Aorta (tissue), 5 donors: ENCODE measurements around the gene AMBP. TPM values are rescaled to one million over a fixed set of nuclear protein-coding genes. Genes with fewer than 3 reads are reported as not detected.

Experiments used
- ATAC-seq: fragments of 200-7000 bp; cut with Tn5 transposase; one replicate; pipeline ENCODE4 v1.9.1; 2022; ENCODE audit warnings: moderate library complexity; ENCODE audit not compliant: low FRiP score
- DNase-seq, 2 donors: peaks; one replicate each; pipeline ENCODE4 v3.0.0-alpha.2; 2020
- H3K27ac ChIP-seq, 2 donors: one replicate each; pipeline ENCODE4 v1.5.1; 2013; ENCODE audit warnings: low read length in 2 of 2, mild to moderate bottlenecking in 2 of 2, moderate library complexity in 2 of 2, control low read depth in 1 of 2, inconsistent platforms in 1 of 2, low read depth in 1 of 2
- H3K27me3 ChIP-seq, 2 donors: one replicate each; pipeline ENCODE4 v1.6.1; 2013; ENCODE audit warnings: control low read depth in 1 of 2, low read length in 1 of 2, mild to moderate bottlenecking in 1 of 2, moderate library complexity in 1 of 2; ENCODE audit not compliant: insufficient read depth in 2 of 2, control insufficient read depth in 1 of 2
- H3K36me3 ChIP-seq, 2 donors: one replicate each; pipeline ENCODE4 v1.6.1; 2013; ENCODE audit warnings: control low read depth in 1 of 2, low read length in 1 of 2, mild to moderate bottlenecking in 1 of 2; ENCODE audit not compliant: insufficient read depth in 2 of 2, control insufficient read depth in 1 of 2
- H3K4me1 ChIP-seq, 2 donors: one replicate each; pipeline ENCODE4 v1.6.1; 2013; ENCODE audit warnings: low read length in 2 of 2, control low read depth in 1 of 2, mild to moderate bottlenecking in 1 of 2, moderate library complexity in 1 of 2; ENCODE audit not compliant: insufficient read depth in 2 of 2, control insufficient read depth in 1 of 2
- H3K4me3 ChIP-seq, 2 donors: one replicate each; pipeline ENCODE4 v1.5.1; 2013; ENCODE audit warnings: low read length in 2 of 2, control low read depth in 1 of 2, mild to moderate bottlenecking in 1 of 2
- H3K9me3 ChIP-seq: one replicate; pipeline ENCODE4 v1.6.1; 2013; ENCODE audit warnings: mild to moderate bottlenecking, low read length; ENCODE audit not compliant: control insufficient read depth
- WGBS, 2 donors: extraction: QIAGEN DNeasy Blood & Tissue Kit; methylation state at CpG; one replicate each; pipeline ENCODE4 v1.1.7; 2013; 5-methylcytosine and 5-hydroxymethylcytosine counted together
- intact Hi-C, 2 donors: fragments of 100-400 bp; cut with DNase I; formaldehyde crosslinking; loops; one replicate each; pipeline versions ENCODE4 v1.14.2 to v1.15.0; 2022
- polyA plus RNA-seq, 2 donors: library from polyadenylated mRNA; stranded (reverse); fragments of 200-250 nt; gene quantifications; one replicate each; pipeline ENCODE4 v1.2.3, GENCODE V29; 2013
- total RNA-seq, 2 donors: library from RNA; stranded (reverse); fragmentation: NEBNext Ultra II Directional; extraction: Animal tissue kit (Norgen Biotek cat#: 25700); gene quantifications; one replicate each; pipeline ENCODE4 v1.2.1, GENCODE V29; 2021
- donor health status: healthy with polysubstance abuse.
- donor health status: Bipolar disorder and iron deficiency.
- donor health status: DM: no; HTN: no; CAD: no.
- donor health status: DM: no; HTN: no; CAD: no.
- donor health status: DM: yes; HTN: yes; CAD: no.

Gene AMBP
- total and polyA plus RNA-seq, 4 donors = 0.50 TPM; not detected in 3

- H3K27ac ChIP-seq = no peak overlapping the region
- DNase-seq (no peak), ATAC-seq (no peak)
- H3K4me1 ChIP-seq = no peaks in the 10 kb centered on the region
- H3K4me3 ChIP-seq = no peak overlapping the region
- no peaks in the 10 kb centered on the region for H3K36me3 ChIP-seq
- peaks cover 2% of the 10 kb centered on the region for H3K9me3 ChIP-seq
- intact Hi-C loops = no loop called here
- no peaks in the 10 kb centered on the region for H3K27me3 ChIP-seq
Measured at GRCh38 chr9:114102484-114102883, 24.4 kb upstream of the AMBP start.

DNA sequence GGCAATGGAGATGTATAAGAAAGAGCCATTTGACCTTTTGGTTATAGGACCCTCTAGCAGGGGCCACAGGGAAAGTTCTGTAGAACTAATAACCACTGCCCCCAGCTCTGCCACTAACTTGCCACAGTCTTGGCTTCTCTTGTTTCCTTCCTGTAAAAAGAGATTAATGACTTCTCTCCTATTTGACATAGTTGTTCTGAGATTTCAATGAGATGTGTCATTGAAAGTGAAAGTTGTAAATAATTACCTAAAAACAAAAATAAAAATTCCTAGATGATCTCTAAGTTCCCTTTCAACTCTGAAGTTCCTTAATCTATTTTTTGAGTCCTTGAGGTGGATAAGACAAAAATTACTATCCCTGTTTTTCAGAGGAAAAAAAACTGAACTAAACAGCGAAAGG, 22.4 kb upstream of the AMBP start:
- intact Hi-C loops = no loop called here
- Histone ChIP-seq H3K4me3 (no peak overlapping the region), H3K9me3 (peaks cover 2% of the 10 kb centered on the region), H3K27ac (no peak overlapping the region), H3K36me3 (no peaks in the 10 kb centered on the region), H3K4me1 (no peaks in the 10 kb centered on the region), H3K27me3 (no peaks in the 10 kb centered on the region)
- 89 to 93% methylated on average over 1 of the region's 1 CpG for WGBS, 2 donors
- DNase-seq (peak in 1 of 2 donors; percentile 16), ATAC-seq (no peak)

GRCh38 chr9:114099669-114100270, 21.7 kb upstream of the AMBP start:
- H3K36me3 ChIP-seq = no peaks in the 10 kb centered on the region
- no peaks in the 10 kb centered on the region for H3K4me1 ChIP-seq
- no peak overlapping the region for H3K4me3 ChIP-seq
- WGBS, 2 donors = 82 to 87% methylated on average over 2 of the region's 2 CpGs
- no peak overlapping the region for H3K27ac ChIP-seq
- intact Hi-C loops = no loop called here
- no peaks in the 10 kb centered on the region for H3K27me3 ChIP-seq
- DNase-seq (peak in 1 of 2 donors; percentile 15), ATAC-seq (no peak)
- peaks cover 2% of the 10 kb centered on the region for H3K9me3 ChIP-seq

DNA sequence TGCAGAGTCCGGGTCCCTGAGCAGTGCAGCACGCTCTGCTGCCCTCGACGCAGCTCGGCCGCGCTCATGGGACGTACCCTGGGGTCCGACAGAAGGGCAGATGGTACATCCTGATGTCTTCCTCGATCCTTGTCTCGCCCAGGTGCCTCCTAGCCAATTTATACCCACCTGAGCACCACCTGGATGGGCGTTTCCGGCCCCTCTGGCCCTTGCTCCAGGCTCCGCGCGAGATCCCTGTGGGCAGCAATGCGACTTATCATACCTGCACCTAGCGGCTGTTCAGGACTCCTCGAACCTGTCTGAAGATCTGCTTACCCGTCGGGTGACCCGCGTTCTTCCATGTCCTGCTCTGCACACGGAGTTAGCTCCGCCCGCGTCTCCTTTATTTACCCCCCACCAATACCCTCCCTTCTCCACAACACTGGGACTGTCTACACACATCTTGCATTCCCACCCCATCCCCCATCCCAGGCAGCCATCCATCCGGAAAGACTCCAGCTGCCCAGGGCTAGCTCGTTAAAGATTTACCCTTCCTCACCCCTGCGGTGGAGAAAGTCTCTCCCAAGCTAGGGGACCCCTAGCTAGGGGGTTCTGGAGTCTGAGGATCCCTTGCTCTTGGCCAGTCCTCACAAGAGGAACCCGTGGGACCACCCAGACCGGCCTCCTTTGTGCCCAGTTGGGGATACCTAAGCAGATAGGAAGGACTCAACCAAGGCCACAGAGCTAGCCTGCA, 21.0 kb upstream of the AMBP start, which contains the start of gene KIF12:
Gene KIF12, minus strand, starts transcription at position 357 of the 733 bp plus-strand sequence. Its CDS starts 16 bp downstream, at position 341.
- DNase-seq (no peak), ATAC-seq (peak; percentile 19)
- no peaks in the 10 kb centered on the region for H3K4me1 ChIP-seq
- H3K4me3 ChIP-seq = peak within 1 kb of the TSS; percentile 15 to 51
- H3K27ac ChIP-seq = no peak within 1 kb of the TSS
- no peaks in the 10 kb centered on the region for H3K27me3 ChIP-seq
- intact Hi-C loops = no loop called here
- 44 to 47% methylated on average over 32 of the region's 32 CpGs for WGBS, 2 donors
- H3K36me3 ChIP-seq = no peaks in the 10 kb centered on the region
- peaks cover 2% of the 10 kb centered on the region for H3K9me3 ChIP-seq

DNA sequence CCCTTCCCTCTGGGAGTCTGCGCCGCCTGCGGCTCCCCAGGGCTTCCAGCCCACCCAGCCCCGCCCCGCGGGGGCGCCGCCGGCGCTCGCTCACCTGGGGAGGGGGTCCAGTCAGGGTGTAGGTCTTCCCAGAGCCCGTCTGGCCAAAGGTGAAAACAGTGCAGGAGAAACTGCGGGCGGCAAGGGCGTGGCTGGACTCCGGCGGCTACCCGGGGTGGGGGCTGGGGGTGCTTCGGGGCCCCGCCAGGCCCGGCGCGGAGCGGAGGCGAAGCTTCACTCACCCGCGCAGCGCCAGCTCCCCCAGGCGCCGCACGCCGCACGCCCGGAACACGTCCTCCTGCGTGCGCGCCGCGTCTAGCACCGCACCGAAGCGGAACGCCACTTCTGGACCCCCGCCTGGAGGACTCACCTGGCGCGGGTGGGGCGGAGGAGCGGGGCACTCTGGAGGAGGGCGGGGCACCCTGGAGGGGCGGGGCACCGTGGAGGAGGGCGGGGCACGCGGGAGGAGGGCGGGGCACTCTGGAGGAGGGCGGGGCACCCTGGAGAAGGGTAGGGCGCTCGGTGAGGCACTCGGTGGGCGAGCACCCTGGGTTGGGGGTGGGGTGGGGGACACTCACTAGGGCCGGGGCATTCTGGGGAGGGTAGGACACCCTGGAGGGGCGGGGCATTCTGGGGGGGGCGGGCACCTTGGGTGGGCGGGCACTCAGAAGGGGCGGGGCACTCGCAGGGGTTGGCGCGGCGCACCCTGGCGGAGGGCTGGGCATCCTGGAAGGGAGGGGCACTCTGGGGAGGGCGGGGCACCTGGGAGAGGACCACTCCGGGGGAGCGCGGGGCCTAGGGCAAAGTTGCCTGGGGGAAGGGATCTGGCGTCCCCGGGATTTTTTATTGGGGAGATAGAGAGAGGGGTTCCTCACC, 20.2 kb upstream of the AMBP start:
- intact Hi-C loops = no loop called here
- ATAC-seq (peak; percentile 27), DNase-seq (no peak)
- Histone ChIP-seq H3K9me3 (peaks cover 2% of the 10 kb centered on the region), H3K4me3 (peak overlapping the region; percentile 15 to 51), H3K27me3 (no peaks in the 10 kb centered on the region), H3K27ac (no peak overlapping the region), H3K36me3 (no peaks in the 10 kb centered on the region), H3K4me1 (no peaks in the 10 kb centered on the region)
- WGBS, 2 donors = 2% methylated on average over 57 to 77 of the region's 77 CpGs

DNA sequence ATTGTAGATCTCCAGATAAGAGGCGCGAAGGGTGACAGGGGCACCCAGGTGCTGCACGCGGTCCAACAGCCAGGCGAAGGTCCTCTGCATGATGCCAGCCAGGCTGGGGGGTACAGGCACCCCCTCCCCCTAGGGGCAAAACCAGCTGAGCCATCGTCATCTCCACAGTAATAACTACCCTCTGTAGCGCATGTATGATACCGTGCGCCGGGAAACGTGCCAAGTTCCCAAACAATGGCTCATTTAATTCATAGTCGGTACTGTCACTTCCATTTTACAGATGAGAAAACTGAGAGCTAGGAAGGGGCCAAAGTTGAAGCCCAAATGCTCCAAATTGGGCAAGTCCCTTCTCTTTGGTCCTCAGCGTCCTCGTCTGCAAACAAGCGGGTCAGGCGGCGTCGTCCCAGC, 19.5 kb upstream of the AMBP start:
- H3K36me3 ChIP-seq = no peaks in the 10 kb centered on the region
- WGBS, 2 donors = 33 to 35% methylated on average over 18 of the region's 18 CpGs
- no peak for ATAC-seq
- H3K27me3 ChIP-seq = no peaks in the 10 kb centered on the region
- intact Hi-C loops = no loop called here
- H3K27ac ChIP-seq = no peak overlapping the region
- no peak for DNase-seq
- no peaks in the 10 kb centered on the region for H3K4me1 ChIP-seq
- H3K9me3 ChIP-seq = peaks cover 2% of the 10 kb centered on the region
- H3K4me3 ChIP-seq = peak overlapping the region in 1 of 2 donors; percentile 15

DNA sequence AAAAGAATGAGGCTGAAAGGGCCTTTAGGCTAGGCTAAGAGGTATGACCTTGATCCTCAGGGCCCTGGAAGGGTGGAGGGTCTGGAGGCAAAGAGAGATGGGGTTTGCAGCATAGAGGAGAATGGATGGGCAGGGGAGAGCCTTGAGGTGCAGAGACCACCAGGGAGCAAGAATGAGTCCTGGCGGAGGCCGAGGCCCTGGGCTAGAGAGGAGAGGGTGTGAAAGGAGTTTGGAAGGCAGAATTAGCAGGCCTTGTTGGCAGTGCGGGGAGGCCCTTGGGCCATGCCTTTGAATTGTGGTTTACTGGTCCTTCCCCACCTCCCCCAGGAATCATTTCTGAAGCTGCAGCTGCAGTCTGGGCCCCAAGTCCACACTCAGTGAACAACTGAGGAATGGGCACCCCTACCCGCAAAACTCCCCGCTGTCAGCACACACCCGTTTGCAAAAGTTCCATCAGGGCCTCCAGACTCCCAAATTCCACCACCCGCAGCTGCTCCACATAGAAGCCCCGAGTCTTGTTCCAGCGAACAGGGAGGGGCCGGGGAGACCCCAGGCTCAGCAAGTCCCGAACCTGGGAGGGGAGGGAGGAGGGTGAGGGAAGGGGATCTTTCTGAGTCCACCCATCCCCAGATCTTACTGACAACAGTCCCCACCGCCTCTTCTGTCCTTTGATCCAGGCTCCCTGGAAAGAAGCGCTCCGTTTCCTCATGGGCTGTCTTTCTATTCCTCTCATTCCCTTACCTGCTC, 18.9 kb upstream of the AMBP start:
- H3K27me3 ChIP-seq = no peaks in the 10 kb centered on the region
- no peak overlapping the region for H3K4me3 ChIP-seq
- no peak overlapping the region for H3K27ac ChIP-seq
- no peaks in the 10 kb centered on the region for H3K4me1 ChIP-seq
- intact Hi-C loops = no loop called here
- 87 to 92% methylated on average over 14 of the region's 14 CpGs for WGBS, 2 donors
- H3K9me3 ChIP-seq = peaks cover 2% of the 10 kb centered on the region
- ATAC-seq (no peak), DNase-seq (no peak)
- no peaks in the 10 kb centered on the region for H3K36me3 ChIP-seq

GRCh38 chr9:114096041-114096511, 18.0 kb upstream of the AMBP start:
- Histone ChIP-seq H3K27me3 (no peaks in the 10 kb centered on the region), H3K27ac (no peak overlapping the region), H3K36me3 (no peaks in the 10 kb centered on the region), H3K4me3 (no peak overlapping the region), H3K9me3 (no peaks in the 10 kb centered on the region), H3K4me1 (no peaks in the 10 kb centered on the region)
- intact Hi-C loops = no loop called here
- no peak for ATAC-seq
- 88 to 96% methylated on average over 9 of the region's 9 CpGs for WGBS, 2 donors
- no peak for DNase-seq
